GM19438 (cell line): ENCODE measurements around the gene CD244.
A peak's percentile ranks its signal among the peaks of the same experiment; 100 is the strongest.

Source experiments
- ATAC-seq: cut with Tn5 transposase; IDR thresholded peaks from one replicate; pipeline ENCODE4 v1.9.1; 2021; ENCODE audit warnings: low read depth; ENCODE audit not compliant: unreplicated experiment

The CD244 gene

GRCh38 chr1:160814856-160815255, 47.8 kb downstream of the CD244 start:
- no peak for ATAC-seq

GRCh38 chr1:160814316-160814715, 48.4 kb downstream of the CD244 start:
- no peak for ATAC-seq

GRCh38 chr1:160813215-160813614, 49.5 kb downstream of the CD244 start:
- ATAC-seq = no peak

- ATAC-seq = no peak
These were observed 51.5 kb downstream of the CD244 start for GRCh38 chr1:160811147-160811546.

GRCh38 chr1:160810486-160810885, 52.2 kb downstream of the CD244 start:
- ATAC-seq = no peak

GRCh38 chr1:160808289-160808688, 54.4 kb downstream of the CD244 start:
- no peak for ATAC-seq

GRCh38 chr1:160807738-160808137, 54.9 kb downstream of the CD244 start:
- no peak for ATAC-seq

- no peak for ATAC-seq
These were observed 55.4 kb downstream of the CD244 start for GRCh38 chr1:160807247-160807646.

GRCh38 chr1:160806784-160807183, 55.9 kb downstream of the CD244 start:
- ATAC-seq = no peak

GRCh38 chr1:160806109-160806665, 56.5 kb downstream of the CD244 start:
- no peak for ATAC-seq

- no peak for ATAC-seq
These were observed 60.7 kb downstream of the CD244 start for GRCh38 chr1:160801836-160802580.

- no peak for ATAC-seq
These were observed 61.9 kb downstream of the CD244 start for GRCh38 chr1:160800645-160801408.

- ATAC-seq = no peak
These were observed 62.5 kb downstream of the CD244 start for GRCh38 chr1:160800142-160800541.

GRCh38 chr1:160799641-160800040, 63.0 kb downstream of the CD244 start:
- no peak for ATAC-seq

GRCh38 chr1:160798439-160798838, 64.2 kb downstream of the CD244 start:
- ATAC-seq = no peak

- no peak for ATAC-seq
These were observed 64.8 kb downstream of the CD244 start for GRCh38 chr1:160797861-160798273.

- ATAC-seq = peak; percentile 43
These were observed 65.4 kb downstream of the CD244 start for GRCh38 chr1:160797271-160797709.

GRCh38 chr1:160795951-160796383, 66.7 kb downstream of the CD244 start, which contains the start of gene LY9:
Gene LY9 (plus strand): TSS chr1:160796174. CDS start chr1:160796188, 14 bp downstream.
- peak; percentile 72 for ATAC-seq

- ATAC-seq = no peak
These were observed 68.3 kb downstream of the CD244 start for GRCh38 chr1:160794376-160794775.

GRCh38 chr1:160789702-160790611, 72.7 kb downstream of the CD244 start:
- ATAC-seq = peak; percentile 80
